K562 (cell line): Measurements from ENCODE around the gene PNMA8B. TPM values are rescaled to one million over a fixed set of nuclear protein-coding genes. Genes with fewer than 3 reads are reported as not detected.

ENCODE experiments used
- ATAC-seq: fragments of 200-7000 bp; cut with Tn5 transposase; 3 replicates; pipeline ENCODE4 v1.9.1; 2020; ENCODE audit warnings: moderate library complexity
- BruUV-seq: library from RNA; stranded (reverse); fragments of 400-500 nt; replicated peaks from 2 replicates; lab custom pipeline; 2021; lab: Mats Ljungman, UMichigan
- CTCF ChIA-PET: fragments of 300-600 bp; formaldehyde crosslinking; extraction: SDS; loops from one replicate; lab custom pipeline; 2021; ENCODE audit warnings: low intra/inter-chr PET ratio; lab: Yijun Ruan, JAX
- POLR2A ChIA-PET: fragments of 300-600, 350-650 bp; sonication (Branson Sonifier 250); formaldehyde crosslinking; extraction: SDS; loops from one replicate; lab custom pipeline; 2021; ENCODE audit warnings: antibody characterized with exemption, inconsistent platforms; lab: Yijun Ruan, JAX
- DNase-seq, 4 experiments: peaks; one replicate each; pipeline versions ENCODE4 v3.0.0 to v3.0.0-alpha.2; 2011 to 2018; ENCODE audit warnings: low spot score in 3 of 4, mixed read lengths in 3 of 4; ENCODE audit errors: extremely low read depth in 1 of 4
- FAIRE-seq: peaks from 2 replicates; lab custom pipeline; 2011; peaks lifted over from hg19 to GRCh38; lab: Jason Lieb, UNC
- H2AFZ ChIP-seq: 2 replicates; pipeline ENCODE4 v1.6.0; 2011; ENCODE audit warnings: low read depth, low read length, control low read depth, inconsistent platforms
- H3K27ac ChIP-seq: fragments of 200-600 bp; 3 replicates; pipeline ENCODE4 v1.8.0; 2011; ENCODE audit warnings: low read depth, mild to moderate bottlenecking, control low read depth, inconsistent platforms, low read length, moderate library complexity, mixed read lengths; ENCODE audit errors: extremely low read depth
- H3K27me3 ChIP-seq, 2 experiments: fragments of 300-600 bp in 1 of 2; 2 replicates in 1 of 2; 3 replicates in 1 of 2; pipeline versions ENCODE4 v1.6.0 to v1.8.0; 2011; ENCODE audit warnings: inconsistent platforms in 2 of 2, low read length in 2 of 2, mild to moderate bottlenecking in 1 of 2, mixed read lengths in 1 of 2, moderate library complexity in 1 of 2; ENCODE audit not compliant: control insufficient read depth in 2 of 2, insufficient read depth in 2 of 2
- H3K36me3 ChIP-seq: fragments of 300-600 bp; 3 replicates; pipeline ENCODE4 v1.8.0; 2011; ENCODE audit warnings: mild to moderate bottlenecking, low read length, inconsistent platforms; ENCODE audit not compliant: control insufficient read depth, insufficient read depth
- H3K4me1 ChIP-seq, 2 experiments: fragments of 200-600 bp in 1 of 2; replicated peaks in 1 of 2; 2 replicates in 1 of 2; 3 replicates in 1 of 2; pipeline versions ENCODE4 v1.5.1 to v1.8.0; 2011; ENCODE audit warnings: inconsistent platforms in 2 of 2, low read length in 2 of 2, mild to moderate bottlenecking in 1 of 2, mixed read lengths in 1 of 2, moderate library complexity in 1 of 2; ENCODE audit not compliant: control insufficient read depth in 2 of 2, insufficient read depth in 2 of 2
- H3K4me2 ChIP-seq: 2 replicates; pipeline ENCODE4 v1.6.1; 2011; ENCODE audit warnings: low read length, control low read depth, inconsistent platforms, mixed read lengths; ENCODE audit not compliant: insufficient read depth
- H3K4me3 ChIP-seq: fragments of 200-600 bp; sonication (generic), shearing (Covaris generic); 2 replicates; pipeline ENCODE4 v1.5.1; 2016; ENCODE audit warnings: control low read depth, inconsistent platforms
- H3K79me2 ChIP-seq: fragments of 200-600 bp; 3 replicates; pipeline ENCODE4 v1.8.0; 2011; ENCODE audit warnings: low read length, inconsistent platforms; ENCODE audit not compliant: control insufficient read depth, insufficient read depth
- H3K9ac ChIP-seq, 2 experiments: 2 replicates each; pipeline versions ENCODE4 v1.6.0 to v1.6.1; 2011; ENCODE audit warnings: low read depth in 2 of 2, low read length in 2 of 2, control low read depth in 1 of 2, inconsistent platforms in 1 of 2, mild to moderate bottlenecking in 1 of 2, mixed read lengths in 1 of 2; ENCODE audit not compliant: insufficient read depth in 1 of 2
- H3K9me1 ChIP-seq: one replicate; pipeline ENCODE4 v1.6.0; 2011; ENCODE audit warnings: inconsistent platforms, mild to moderate bottlenecking, low read length, moderate library complexity; ENCODE audit not compliant: control insufficient read depth, insufficient read depth
- H3K9me3 ChIP-seq: replicated peaks from 2 replicates; pipeline ENCODE4 v1.5.1; 2011; ENCODE audit warnings: low read depth, low read length, inconsistent platforms; ENCODE audit not compliant: control insufficient read depth, insufficient read depth
- H4K20me1 ChIP-seq: replicated peaks from 2 replicates; pipeline ENCODE4 v1.6.1; 2011; ENCODE audit warnings: low read length, inconsistent platforms, mixed read lengths; ENCODE audit not compliant: control insufficient read depth, insufficient read depth
- L3MBTL2 ChIP-seq: fragments of 450-650 bp; IDR thresholded peaks from 2 replicates; pipeline ENCODE4 v1.6.1; 2016; ENCODE audit warnings: mild to moderate bottlenecking, moderate library complexity
- ZNF41 ChIP-seq: fragments of 250-450 bp; sonication (Bioruptor Pico); conservative IDR thresholded peaks from 2 replicates; pipeline ENCODE4 v1.4.0; 2020; ENCODE audit warnings: mild to moderate bottlenecking
- WGBS: fragments of 100-300 bp; shearing (Covaris generic); methylation state at CpG from one replicate; pipeline ENCODE4 v1.1.6; 2016; ENCODE audit warnings: low coverage, mixed read lengths; ENCODE audit not compliant: insufficient coverage; ENCODE audit errors: missing lambda C conversion rate; 5-methylcytosine and 5-hydroxymethylcytosine counted together
- in situ Hi-C: fragments of 300-500 bp; cut with MboI; formaldehyde crosslinking; loops from 4 replicates; pipeline ENCODE4 v1.15.0; 2018; ENCODE audit warnings: inconsistent platforms, mixed read lengths
- intact Hi-C: fragments of 100-400 bp; cut with micrococcal nuclease; formaldehyde crosslinking; loops from 2 replicates; pipeline ENCODE4 v1.14.2; 2022
- polyA plus RNA-seq, 8 experiments: library from polyadenylated mRNA; depleted of rRNA in 4 of 8; stranded (reverse) in 5 of 8; unstranded in 3 of 8; fragments of >200 nt; fragmentation: Nextera tagmentation in 2 of 8; fragmentation: Illumina TruSeq in 1 of 8; extraction: Ambion mirVana in 2 of 8; extraction: Trizol in 1 of 8; gene quantifications; 2 replicates each; pipeline versions ENCODE4 v1.2.1 to v1.2.3, GENCODE V29; 2011 to 2014; ENCODE audit warnings: inconsistent platforms in 1 of 8, missing spikeins in 1 of 8
- total RNA-seq, 7 experiments: library from RNA; depleted of rRNA in 6 of 7; stranded (reverse); fragments of >200 nt in 6 of 7; fragmentation: Illumina TruSeq in 2 of 7; extraction: Trizol in 2 of 7; gene quantifications; 2 replicates each; pipeline versions ENCODE4 v1.2.1 to v1.2.3, GENCODE V29; 2011 to 2021; ENCODE audit warnings: low replicate concordance in 1 of 7
- TF ChIP-seq, protein P1 (sequence below): sonication (generic); formaldehyde crosslinking; IDR thresholded peaks from 2 replicates; pipeline ENCODE4 v1.5.0; 2020; ENCODE audit warnings: missing genetic modification reagents
- TF ChIP-seq, protein P2 (sequence below): sonication (generic); formaldehyde crosslinking; IDR thresholded peaks from 2 replicates; pipeline ENCODE4 v1.8.0; 2023; ENCODE audit warnings: mild to moderate bottlenecking, missing genetic modification reagents

PNMA8B gene
- total and polyA plus RNA-seq, 9 of the 15 experiments (the other 6 are each of a cell fraction or from before 2014, with no cell fraction given) = not detected

GRCh38 chr19:46520616-46521015, 24.9 kb upstream of the PNMA8B start (continued):
- TF ChIP-seq, protein P1, sequence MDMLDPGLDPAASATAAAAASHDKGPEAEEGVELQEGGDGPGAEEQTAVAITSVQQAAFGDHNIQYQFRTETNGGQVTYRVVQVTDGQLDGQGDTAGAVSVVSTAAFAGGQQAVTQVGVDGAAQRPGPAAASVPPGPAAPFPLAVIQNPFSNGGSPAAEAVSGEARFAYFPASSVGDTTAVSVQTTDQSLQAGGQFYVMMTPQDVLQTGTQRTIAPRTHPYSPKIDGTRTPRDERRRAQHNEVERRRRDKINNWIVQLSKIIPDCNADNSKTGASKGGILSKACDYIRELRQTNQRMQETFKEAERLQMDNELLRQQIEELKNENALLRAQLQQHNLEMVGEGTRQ (CRISPR knock-in tag) = peak; percentile 86
- peak; percentile 37; the same call in 1 of the 2 replicates for TF ChIP-seq L3MBTL2
- TF ChIP-seq, all 486 proteins: peak for 12

GRCh38 chr19:46517471-46517870, 21.8 kb upstream of the PNMA8B start:
- Histone ChIP-seq H3K4me2 (no peak overlapping the region), H3K9me3 (no peaks in the 10 kb centered on the region), H3K4me3 (no peak overlapping the region), H2AFZ (no peak overlapping the region), H3K27ac (no peak overlapping the region), H3K79me2 (no peaks in the 10 kb centered on the region), H3K4me1 (peaks cover 0 to 8% of the 10 kb centered on the region in 2 experiments; a peak in 3 of 5 replicates), H3K27me3 (no peaks in the 10 kb centered on the region), H4K20me1 (no peaks in the 10 kb centered on the region), H3K9me1 (no peaks in the 10 kb centered on the region), H3K36me3 (no peaks in the 10 kb centered on the region), H3K9ac (no peak overlapping the region)
- intact Hi-C loops = no loop called here
- ChIA-PET CTCF (interaction anchor here (0.6 to 1.0 kb wide), 3 partner anchors 12 to 329 kb away, joined by 3 read pairs; no protein-coding TSS in a partner anchor), POLR2A (no interaction called here)
- no peak for FAIRE-seq
- ATAC-seq = no peak
- in situ Hi-C loops = no loop called here
- TF ChIP-seq, protein P2, sequence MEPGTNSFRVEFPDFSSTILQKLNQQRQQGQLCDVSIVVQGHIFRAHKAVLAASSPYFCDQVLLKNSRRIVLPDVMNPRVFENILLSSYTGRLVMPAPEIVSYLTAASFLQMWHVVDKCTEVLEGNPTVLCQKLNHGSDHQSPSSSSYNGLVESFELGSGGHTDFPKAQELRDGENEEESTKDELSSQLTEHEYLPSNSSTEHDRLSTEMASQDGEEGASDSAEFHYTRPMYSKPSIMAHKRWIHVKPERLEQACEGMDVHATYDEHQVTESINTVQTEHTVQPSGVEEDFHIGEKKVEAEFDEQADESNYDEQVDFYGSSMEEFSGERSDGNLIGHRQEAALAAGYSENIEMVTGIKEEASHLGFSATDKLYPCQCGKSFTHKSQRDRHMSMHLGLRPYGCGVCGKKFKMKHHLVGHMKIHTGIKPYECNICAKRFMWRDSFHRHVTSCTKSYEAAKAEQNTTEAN (CRISPR knock-in tag) = no peak
- no peak for TF ChIP-seq ZNF41
- no peak for DNase-seq
- 25% methylated on average over 4 of the region's 6 CpGs for WGBS
- no TSS peak for BruUV-seq
